Fibroblast of skin of abdomen (primary cell): ENCODE results near the gene SF3B2.
A peak's percentile ranks its signal among the peaks of the same experiment; 100 is the strongest.
"Not testable (repeated sequence)": the region's sequence is repeated elsewhere in the genome, so short reads cannot be mapped to it uniquely, and the experiment has no call there.

Experiments used
- DNase-seq: peaks from one replicate; pipeline ENCODE4 v3.0.0-alpha.2; 2013

Gene SF3B2

DNA sequence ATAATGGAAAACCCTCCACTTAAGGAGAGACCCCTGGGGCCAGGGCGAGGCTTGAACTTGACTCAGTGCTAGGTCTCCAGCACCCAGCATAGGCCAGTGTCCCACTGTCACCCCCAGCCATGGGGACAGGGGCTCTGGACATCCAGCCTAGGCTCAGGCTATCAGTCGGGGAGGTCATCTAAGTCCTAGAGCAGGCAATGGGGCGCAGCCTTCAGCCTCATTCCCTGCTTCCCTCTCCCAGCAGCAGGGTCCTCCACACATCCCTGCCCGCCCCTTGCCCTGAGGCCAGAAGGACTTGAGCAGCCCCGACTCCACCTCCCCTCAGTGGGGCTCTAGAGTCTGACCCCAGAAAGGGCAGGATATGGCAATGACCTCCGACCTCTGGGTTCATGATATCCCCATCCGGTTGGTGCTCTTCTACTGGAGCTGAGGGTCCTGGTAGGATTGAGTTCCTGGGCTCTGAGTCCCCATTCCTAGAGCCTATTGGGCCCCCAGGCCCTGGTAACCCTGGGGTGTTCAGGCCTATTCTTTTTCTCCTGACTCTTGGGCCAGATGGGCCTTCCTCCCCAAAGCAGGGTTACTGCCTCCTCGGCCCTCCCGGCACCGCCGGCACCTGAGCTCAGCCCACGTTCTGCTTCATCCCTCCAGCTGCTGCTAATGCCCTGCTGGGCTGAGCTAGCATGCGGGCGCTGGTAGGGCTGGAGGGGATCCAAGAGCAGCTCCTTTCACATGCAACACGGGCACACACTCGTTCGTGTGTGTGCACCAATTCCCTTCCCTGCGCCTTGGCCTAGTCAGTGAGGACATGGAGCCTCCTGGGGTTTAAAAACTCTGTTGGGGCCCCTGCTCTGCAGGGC, 36.0 kb upstream of the SF3B2 start:
- DNase-seq: no peak

DNA sequence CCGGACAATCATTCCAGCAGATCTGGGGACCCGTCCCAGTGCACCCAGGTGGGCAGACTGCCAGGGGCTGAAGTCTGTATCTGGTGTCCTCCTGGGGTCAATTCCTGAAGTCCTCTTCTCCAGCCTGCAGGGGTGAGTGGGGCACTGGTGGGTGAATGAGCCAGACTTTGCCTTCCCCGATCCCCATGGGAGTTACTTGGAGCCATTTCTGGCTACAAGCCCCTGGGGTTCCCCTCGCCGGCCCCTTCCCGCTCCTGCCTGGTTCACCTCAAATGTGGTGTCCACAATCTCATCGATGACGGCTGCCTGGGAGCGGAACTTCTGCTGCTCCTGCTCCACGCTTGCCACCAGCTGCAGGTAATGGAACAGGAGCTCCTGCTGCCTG, 35.4 kb upstream of the SF3B2 start:
- DNase-seq: no peak

DNA sequence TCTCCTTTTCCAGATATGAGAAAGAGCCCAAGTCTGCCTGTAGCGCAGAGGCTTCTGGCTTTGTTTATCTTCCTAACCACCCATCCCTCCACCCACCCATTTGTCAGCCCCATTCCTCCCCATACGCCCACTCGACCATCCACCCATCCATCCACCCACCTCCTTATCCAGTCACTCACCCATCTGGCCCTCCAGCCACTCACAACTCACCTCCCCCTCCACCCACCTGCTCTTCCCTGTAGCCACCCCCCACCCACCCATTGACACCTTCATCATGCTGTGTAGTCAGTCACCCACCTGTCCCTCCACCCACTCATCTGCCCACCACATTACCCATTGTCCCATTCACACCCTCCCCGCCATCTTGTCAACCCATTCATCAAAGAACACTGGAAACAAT, 34.8 kb upstream of the SF3B2 start:
- DNase-seq: no peak

GRCh38 chr11:66020212-66020611, 32.0 kb upstream of the SF3B2 start:
- no peak for DNase-seq

DNA sequence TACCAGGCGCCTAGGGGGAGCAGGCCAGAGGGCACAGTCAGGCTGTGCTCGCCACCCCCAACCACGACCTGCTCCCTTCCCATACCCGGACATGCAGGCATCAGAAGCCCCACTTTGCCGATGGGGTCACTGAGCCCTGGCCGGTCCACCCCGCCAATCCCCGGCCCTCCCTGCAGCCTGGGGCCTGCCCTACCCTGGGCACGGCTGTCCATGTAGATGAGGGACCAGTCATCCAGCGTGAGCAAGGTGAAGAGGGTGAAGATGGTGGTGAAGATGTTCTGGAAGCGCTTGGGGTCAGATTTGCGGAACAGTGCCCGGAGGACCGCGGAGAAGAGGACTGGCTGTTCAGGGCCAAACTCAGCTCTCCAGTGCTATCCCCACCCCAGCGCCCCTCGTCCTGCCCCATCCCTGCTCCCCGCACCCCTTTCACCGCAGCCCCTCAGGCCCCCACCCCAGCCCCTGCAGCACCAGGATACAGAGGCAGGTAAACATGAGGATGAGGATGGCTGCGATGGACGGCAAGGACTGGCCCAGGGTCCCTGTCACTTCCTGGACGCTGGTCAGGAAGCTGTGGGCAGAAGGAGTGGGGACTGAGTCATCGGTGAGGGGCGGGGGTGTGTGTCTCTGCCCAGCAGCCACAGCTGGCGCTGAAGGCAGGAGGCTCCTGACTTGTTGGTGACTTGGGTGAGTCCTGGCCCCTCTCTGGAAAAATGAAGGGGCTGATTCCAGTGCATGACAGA, 31.4 kb upstream of the SF3B2 start:
- peak; percentile 48 for DNase-seq

GRCh38 chr11:66022401-66023185, 29.6 kb upstream of the SF3B2 start:
- DNase-seq: peak; percentile 52

- not testable (repeated sequence) for DNase-seq
These were observed 29.1 kb upstream of the SF3B2 start for GRCh38 chr11:66023186-66023440.

- DNase-seq: no peak
These were observed 26.1 kb upstream of the SF3B2 start, which contains the start of gene CATSPER1 for GRCh38 chr11:66026017-66026529. TSS of gene CATSPER1 (minus strand) at chr11:66026479. CDS start at chr11:66026379, 100 bp downstream.

GRCh38 chr11:66032957-66033735, 19.0 kb upstream of the SF3B2 start:
- no peak for DNase-seq

DNA sequence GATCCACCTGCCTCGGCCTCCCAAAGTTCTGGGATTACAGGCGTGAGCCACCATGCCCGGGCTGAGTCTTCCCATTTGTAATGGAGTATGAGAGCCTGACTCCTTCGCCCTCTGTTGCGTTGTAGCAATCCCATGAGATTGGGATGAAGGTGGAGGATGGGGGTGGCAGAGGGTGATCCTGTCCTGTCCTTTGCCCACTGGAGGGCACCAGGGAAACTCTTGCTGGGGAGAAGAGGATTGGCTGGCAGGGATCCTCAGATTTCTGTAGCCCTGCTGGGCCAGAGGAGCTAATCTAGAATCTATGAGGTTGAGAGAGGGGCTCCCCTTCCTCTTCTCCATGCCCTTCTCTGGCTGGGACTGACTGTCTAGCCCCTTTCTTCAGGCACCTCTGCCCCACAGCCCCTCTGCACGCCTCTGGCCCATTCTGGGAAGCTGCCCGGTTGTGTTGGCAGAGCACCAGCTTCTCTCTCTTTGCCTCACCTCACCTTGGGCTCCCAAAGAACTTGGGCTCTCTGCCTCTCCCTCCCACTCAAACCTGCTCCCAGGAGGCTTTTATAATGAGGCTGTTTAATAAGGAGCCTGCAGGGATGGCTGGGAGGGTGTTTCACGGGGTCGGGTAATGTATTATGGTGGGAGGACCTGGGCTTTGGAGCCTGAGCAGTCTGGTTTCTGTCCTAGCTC, 16.4 kb upstream of the SF3B2 start:
- no peak for DNase-seq

DNA sequence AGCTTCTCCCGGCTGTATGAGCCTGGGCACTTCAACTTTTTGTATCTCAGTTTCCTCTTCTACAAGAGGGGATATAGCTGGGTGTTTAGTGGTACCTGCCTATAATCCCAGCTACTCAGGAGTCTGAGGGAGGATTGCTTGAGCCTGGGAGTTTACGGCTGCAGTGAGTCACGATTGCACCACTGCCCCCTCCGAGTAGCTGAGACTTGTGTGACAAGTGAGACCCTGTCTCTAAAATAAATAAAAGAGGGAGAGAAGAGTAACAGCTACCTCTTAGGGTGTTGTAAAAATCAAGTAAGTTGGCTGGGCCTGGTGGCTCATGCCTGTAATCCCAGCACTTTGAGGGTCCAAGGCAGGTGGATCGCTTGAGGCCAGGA, 15.8 kb upstream of the SF3B2 start:
- no peak for DNase-seq

- no peak for DNase-seq
These were observed 14.8 kb upstream of the SF3B2 start for GRCh38 chr11:66037327-66037726.

DNA sequence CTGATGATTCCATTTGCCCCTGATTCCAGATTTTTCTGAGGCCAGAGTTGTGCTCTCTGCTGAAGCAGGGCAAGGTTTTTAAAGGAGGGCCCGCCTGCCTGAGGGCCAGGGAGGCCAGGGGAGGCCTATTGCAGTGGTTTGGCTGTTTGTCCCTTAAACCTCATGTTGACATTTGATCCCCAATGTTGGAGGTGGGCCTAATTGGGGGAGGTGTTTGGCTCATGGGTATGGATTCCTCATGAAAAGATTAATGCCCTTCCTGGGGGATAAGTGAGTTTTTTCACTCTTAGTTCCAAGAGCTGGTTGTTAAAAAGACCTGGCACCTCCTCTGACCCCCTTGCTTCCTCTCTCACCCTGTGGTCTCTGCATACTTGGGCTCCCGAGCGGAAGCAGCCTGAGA, 12.4 kb upstream of the SF3B2 start:
- no peak for DNase-seq

DNA sequence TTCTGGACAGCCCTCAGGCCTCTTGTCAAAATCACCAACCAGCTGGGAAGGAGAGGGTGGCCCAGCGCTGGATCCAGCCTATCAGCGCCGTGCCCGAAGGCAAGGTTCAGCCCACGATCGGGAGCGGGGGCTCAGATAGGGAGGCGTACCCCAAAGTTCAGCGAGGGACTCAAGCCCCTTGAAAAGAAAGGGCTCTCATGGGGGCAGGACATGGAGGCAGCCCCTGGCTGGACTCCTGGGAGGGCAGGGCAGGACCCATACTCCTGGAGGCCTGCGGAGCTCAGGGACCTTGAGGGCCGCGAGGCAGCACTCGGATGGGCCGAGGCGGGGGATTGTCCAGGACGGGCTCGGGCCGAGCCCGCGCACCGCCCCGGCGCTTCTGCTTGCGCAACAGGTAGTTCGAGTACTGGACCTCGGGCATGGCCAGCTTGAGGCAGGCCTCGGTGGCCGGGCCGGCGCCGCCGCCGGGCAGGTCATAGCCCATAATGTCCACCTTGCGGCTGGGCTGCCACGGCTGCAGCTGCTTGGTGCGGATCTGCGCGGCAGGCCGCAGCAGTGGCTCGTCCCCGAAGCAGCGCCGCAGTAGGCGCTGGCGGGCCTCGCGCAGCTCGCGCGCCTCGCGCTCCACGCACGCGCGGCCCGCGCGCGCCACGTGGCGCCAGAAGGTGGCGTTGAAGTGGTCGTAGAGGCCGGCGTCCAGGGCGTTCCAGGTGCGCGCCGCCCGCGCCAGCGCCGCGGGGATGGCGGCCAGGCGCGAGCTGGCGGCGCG, 9.8 kb upstream of the SF3B2 start:
- no peak for DNase-seq

- no peak for DNase-seq
These were observed 8.9 kb upstream of the SF3B2 start for GRCh38 chr11:66042996-66043906.

GRCh38 chr11:66044757-66045156, 7.4 kb upstream of the SF3B2 start:
- no peak for DNase-seq

GRCh38 chr11:66045177-66045639, 7.0 kb upstream of the SF3B2 start:
- peak; percentile 67 for DNase-seq

- DNase-seq: no peak
These were observed 5.3 kb upstream of the SF3B2 start for GRCh38 chr11:66046901-66047300.

DNA sequence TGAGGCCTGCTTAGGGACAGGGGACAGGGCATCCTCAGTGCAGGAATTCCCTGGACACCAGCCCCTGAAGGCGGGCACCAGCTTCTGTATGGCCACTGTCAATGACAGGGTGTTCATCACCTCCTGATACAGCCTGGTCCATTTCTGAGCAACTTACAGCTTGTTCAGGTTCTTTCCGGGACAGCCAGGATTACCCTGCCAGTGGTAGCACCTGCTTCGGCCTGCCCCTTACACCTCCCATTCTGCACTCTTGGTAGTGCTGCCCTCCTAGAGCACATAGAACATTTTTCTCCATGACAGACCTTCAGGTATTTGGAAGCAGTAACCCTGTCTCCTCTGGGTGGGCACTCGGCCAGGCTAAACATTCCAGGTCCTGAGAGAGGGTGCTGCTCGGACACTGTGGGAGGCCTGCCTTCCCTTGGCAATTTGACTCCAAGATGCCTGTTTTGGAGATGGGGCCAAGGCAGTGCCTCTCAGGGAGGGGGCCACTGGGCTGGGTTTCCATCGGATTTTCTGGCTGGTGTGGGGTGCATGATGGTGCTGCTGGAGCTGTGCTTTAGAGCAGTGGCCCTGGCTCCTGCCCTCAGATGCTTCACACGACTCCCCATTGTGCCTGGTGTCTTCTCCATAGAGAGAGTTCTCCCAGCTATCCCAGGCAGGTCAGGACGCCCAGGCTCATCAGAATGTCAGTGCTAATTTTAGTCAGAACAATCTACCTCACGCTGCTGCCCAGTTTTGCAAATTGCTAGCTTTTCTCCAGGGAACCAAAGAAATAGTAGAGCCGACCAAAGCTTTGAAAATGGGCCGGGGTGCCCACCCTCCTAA, 4.4 kb upstream of the SF3B2 start:
- DNase-seq: no peak
